CD4-positive, alpha-beta memory T cell (primary cell): ENCODE results near the gene SLK. TPM values are rescaled to one million over a fixed set of nuclear protein-coding genes. Genes with fewer than 3 reads are reported as not detected.

ENCODE experiments used
- CTCF ChIA-PET: fragments of 350-600 bp; sonication (Branson Sonifier 250); formaldehyde crosslinking; loops from one replicate; lab custom pipeline; 2021; ENCODE audit warnings: inconsistent platforms; ENCODE audit not compliant: partially characterized antibody; lab: Charles Lee
- POLR2A ChIA-PET: fragments of 350-600 bp; sonication (Branson Sonifier 250); formaldehyde crosslinking; loops from one replicate; lab custom pipeline; 2021; ENCODE audit not compliant: partially characterized antibody; lab: Charles Lee
- DNase-seq, 5 donors: peaks; one replicate each; pipeline versions ENCODE4 v3.0.0 to v3.0.0-alpha.2; 2020 to 2022; ENCODE audit warnings: mixed read lengths in 1 of 5
- H3K27ac ChIP-seq: one replicate; pipeline ENCODE4 v1.7.0; 2013; ENCODE audit warnings: low read depth, low read length
- H3K27me3 ChIP-seq: 2 replicates; pipeline ENCODE4 v1.7.0; 2013; ENCODE audit warnings: mild to moderate bottlenecking, low read length, moderate library complexity; ENCODE audit not compliant: insufficient read depth
- H3K36me3 ChIP-seq: 2 replicates; pipeline ENCODE4 v1.7.0; 2013; ENCODE audit warnings: mild to moderate bottlenecking, low read length, moderate library complexity; ENCODE audit not compliant: insufficient read depth
- H3K4me1 ChIP-seq: 2 replicates; pipeline ENCODE4 v1.7.0; 2013; ENCODE audit warnings: mild to moderate bottlenecking, low read length, moderate library complexity; ENCODE audit not compliant: insufficient read depth
- H3K4me3 ChIP-seq, 2 donors: one replicate each; pipeline ENCODE4 v1.7.0; 2013; ENCODE audit warnings: low read length in 2 of 2, mild to moderate bottlenecking in 1 of 2
- H3K9me3 ChIP-seq, 2 donors: one replicate each; pipeline ENCODE4 v1.7.0; 2013; ENCODE audit warnings: low read length in 2 of 2, control low read depth in 1 of 2; ENCODE audit not compliant: control insufficient read depth in 1 of 2
- H3K27ac Mint-ChIP-seq, 7 donors: one replicate each; pipeline ENCODE4 v1.8.0; 2020 to 2021; ENCODE audit warnings: mixed read lengths in 7 of 7, mild to moderate bottlenecking in 6 of 7, inconsistent platforms in 3 of 7, moderate library complexity in 3 of 7
- H3K27me3 Mint-ChIP-seq, 2 donors: one replicate each; pipeline ENCODE4 v1.8.0; 2020 to 2021; ENCODE audit warnings: mixed read lengths in 2 of 2
- H3K36me3 Mint-ChIP-seq, 2 donors: one replicate each; pipeline ENCODE4 v1.8.0; 2020 to 2021; ENCODE audit warnings: mixed read lengths in 2 of 2, inconsistent platforms in 1 of 2, mild to moderate bottlenecking in 1 of 2
- H3K4me1 Mint-ChIP-seq, 4 donors: one replicate each; pipeline ENCODE4 v1.8.0; 2020 to 2021; ENCODE audit warnings: mixed read lengths in 4 of 4, mild to moderate bottlenecking in 1 of 4
- H3K4me3 Mint-ChIP-seq, 8 donors: one replicate each; pipeline ENCODE4 v1.8.0; 2020 to 2021; ENCODE audit warnings: mixed read lengths in 8 of 8, mild to moderate bottlenecking in 7 of 8, moderate library complexity in 6 of 8, inconsistent platforms in 3 of 8
- H3K9me3 Mint-ChIP-seq, 8 donors: one replicate each; pipeline ENCODE4 v1.8.0; 2020 to 2021; ENCODE audit warnings: mixed read lengths in 8 of 8, mild to moderate bottlenecking in 5 of 8, inconsistent platforms in 3 of 8, moderate library complexity in 1 of 8
- intact Hi-C: fragments of 100-400 bp; cut with micrococcal nuclease; formaldehyde crosslinking; loops from one replicate; pipeline ENCODE4 v1.15.1; 2023
- polyA plus RNA-seq, 2 donors: library from polyadenylated mRNA; unstranded; fragments of 300-500 nt; fragmentation: Illumina TruSeq; gene quantifications; one replicate each; pipeline ENCODE4 v1.2.3, GENCODE V29; 2021
- total RNA-seq, 2 experiments: library from RNA; stranded (reverse); gene quantifications; one replicate each; pipeline ENCODE4 v1.2.3, GENCODE V29; 2021

SLK gene
- total and polyA plus RNA-seq, 4 experiments from 2014 or later = 1.6 to 31.1 (median 22.6) TPM

DNA sequence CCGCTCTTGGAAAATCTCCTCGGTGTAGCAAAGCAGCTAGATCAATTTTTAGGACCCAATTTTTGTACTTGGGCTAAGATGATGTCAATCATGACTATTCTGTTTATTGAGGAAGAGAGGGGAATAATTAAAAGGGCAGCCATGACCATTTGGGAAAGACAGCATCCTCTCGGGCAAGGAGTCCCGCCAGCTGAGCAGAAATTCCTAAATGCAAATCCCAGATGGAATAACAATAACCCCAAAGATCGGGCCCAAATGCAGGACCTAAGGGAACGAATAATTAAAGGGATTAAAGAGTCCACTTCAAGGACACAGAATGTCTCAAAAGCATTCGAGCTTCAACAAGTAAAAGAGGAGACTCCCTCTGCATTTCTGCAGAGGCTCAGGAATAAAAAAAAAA is 100.0 kb downstream of the SLK start:
- no peak overlapping the region for H3K27ac ChIP-seq
- ChIA-PET CTCF (interaction anchor here (0.6 to 1.1 kb wide), 3 partner anchors 10 to 178 kb away, joined by 3 to 6 read pairs (median 3); no protein-coding TSS in a partner anchor), POLR2A (no interaction called here)
- H3K9me3 ChIP-seq = no peaks in the 10 kb centered on the region
- intact Hi-C loops = no loop called here
- Mint-ChIP-seq H3K4me3 (no peak overlapping the region), H3K27me3 (no peaks in the 10 kb centered on the region), H3K36me3 (no peaks in the 10 kb centered on the region), H3K27ac (no peak overlapping the region), H3K9me3 (no peaks in the 10 kb centered on the region), H3K4me1 (peaks cover 0 to 1% (median 0%) of the 10 kb centered on the region in 4 donors)
- no peak for DNase-seq
- H3K4me3 ChIP-seq = no peak overlapping the region
- no peaks in the 10 kb centered on the region for H3K27me3 ChIP-seq
- no peaks in the 10 kb centered on the region for H3K4me1 ChIP-seq
- no peaks in the 10 kb centered on the region for H3K36me3 ChIP-seq

DNA sequence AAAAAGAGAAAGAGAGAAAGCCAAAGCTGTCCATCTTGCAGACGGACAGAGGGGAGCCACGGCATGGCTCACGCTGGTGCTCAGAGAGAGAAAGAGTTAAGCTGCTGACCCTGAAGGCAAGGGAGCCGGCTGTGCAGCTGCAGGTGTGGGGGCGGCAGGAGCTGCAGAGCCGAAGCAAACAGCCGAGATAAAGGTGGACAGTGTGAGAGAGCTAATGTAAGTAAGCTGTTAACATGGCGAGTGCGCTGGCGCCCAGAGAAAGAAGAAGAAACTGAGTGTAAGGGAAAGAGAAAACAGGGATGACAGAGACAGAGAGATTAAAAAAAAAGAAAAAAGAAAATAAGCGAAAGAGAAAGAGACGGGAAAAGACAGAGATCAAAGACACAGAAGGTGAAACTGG is 100.6 kb downstream of the SLK start:
- ChIA-PET POLR2A (no interaction called here), CTCF (interaction anchor here (0.6 kb wide), 1 partner anchor 10 kb away, joined by 3 read pairs; no protein-coding TSS in a partner anchor)
- H3K4me3 Mint-ChIP-seq = no peak overlapping the region
- H3K27me3 Mint-ChIP-seq = no peaks in the 10 kb centered on the region
- H3K9me3 Mint-ChIP-seq = no peaks in the 10 kb centered on the region
- intact Hi-C loops = no loop called here
- no peaks in the 10 kb centered on the region for H3K27me3 ChIP-seq
- peak overlapping the region in 1 of 7 donors; percentile 11 for H3K27ac Mint-ChIP-seq
- no peak for DNase-seq
- no peak overlapping the region for H3K27ac ChIP-seq
- no peaks in the 10 kb centered on the region for H3K9me3 ChIP-seq
- H3K36me3 Mint-ChIP-seq = no peaks in the 10 kb centered on the region
- peaks cover 0 to 1% (median under 1%) of the 10 kb centered on the region in 4 donors for H3K4me1 Mint-ChIP-seq
- no peak overlapping the region for H3K4me3 ChIP-seq
- no peaks in the 10 kb centered on the region for H3K36me3 ChIP-seq
- H3K4me1 ChIP-seq = no peaks in the 10 kb centered on the region

DNA sequence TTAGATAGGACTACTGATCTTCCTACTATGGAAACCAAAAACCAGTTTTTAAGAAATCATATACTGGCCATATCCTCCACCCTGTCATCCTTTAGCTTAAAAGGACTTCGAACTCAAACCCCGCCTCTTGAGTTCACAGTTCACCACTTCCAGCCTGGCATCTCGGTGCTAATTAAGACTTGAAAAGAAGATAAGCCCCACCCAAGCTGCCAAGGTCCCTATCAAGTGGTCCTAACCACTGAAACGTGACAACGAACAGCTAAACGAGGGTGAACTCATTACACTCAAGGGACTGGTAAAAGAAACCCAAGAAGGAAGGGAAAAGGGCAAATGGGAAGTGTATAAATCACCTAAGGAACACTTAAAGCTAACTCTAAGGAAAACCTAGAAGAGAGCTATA is 102.7 kb downstream of the SLK start:
- intact Hi-C loops = no loop called here

DNA sequence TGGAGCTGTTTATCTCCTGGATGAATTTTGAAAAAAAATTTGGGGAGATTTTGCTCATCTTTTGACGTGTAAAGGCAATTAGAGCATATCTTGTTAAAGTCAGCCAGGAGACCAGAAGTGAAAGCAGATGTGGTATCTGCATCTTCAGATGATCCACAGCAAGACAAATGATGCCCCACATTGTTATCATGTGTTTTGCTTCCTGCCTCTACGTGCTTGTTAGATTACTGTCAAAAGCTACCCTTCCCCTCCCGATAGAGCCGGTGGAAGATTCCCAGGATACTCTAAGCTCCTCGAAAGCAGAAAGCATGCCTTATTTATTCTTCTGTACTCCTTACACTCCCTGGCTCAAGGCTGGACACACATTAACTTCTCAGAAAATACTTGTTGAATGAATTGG is 105.8 kb downstream of the SLK start:
- H3K27ac Mint-ChIP-seq = peak overlapping the region in 1 of 7 donors; percentile 21
- Histone ChIP-seq H3K9me3 (no peaks in the 10 kb centered on the region), H3K4me3 (no peak overlapping the region), H3K27me3 (no peaks in the 10 kb centered on the region), H3K36me3 (no peaks in the 10 kb centered on the region), H3K27ac (no peak overlapping the region), H3K4me1 (no peaks in the 10 kb centered on the region)
- POLR2A ChIA-PET = no interaction called here
- CTCF ChIA-PET = interaction anchor here (1.0 to 2.0 kb wide), 4 partner anchors 8 to 185 kb away, joined by 3 to 6 read pairs (median 4); no protein-coding TSS in a partner anchor
- peaks cover 0 to 4% (median under 1%) of the 10 kb centered on the region in 4 donors for H3K4me1 Mint-ChIP-seq
- H3K27me3 Mint-ChIP-seq = no peaks in the 10 kb centered on the region
- no peaks in the 10 kb centered on the region for H3K36me3 Mint-ChIP-seq
- no peaks in the 10 kb centered on the region for H3K9me3 Mint-ChIP-seq
- no peak for DNase-seq
- no peak overlapping the region for H3K4me3 Mint-ChIP-seq
- intact Hi-C loops = no loop called here

More for the DNA sequence above, 102.7 kb downstream of the SLK start:
- H3K4me3 ChIP-seq = no peak overlapping the region
- Mint-ChIP-seq H3K36me3 (no peaks in the 10 kb centered on the region), H3K27ac (no peak overlapping the region), H3K27me3 (no peaks in the 10 kb centered on the region), H3K4me3 (no peak overlapping the region), H3K9me3 (no peaks in the 10 kb centered on the region), H3K4me1 (peaks cover 0 to 4% (median under 1%) of the 10 kb centered on the region in 4 donors)
- no peaks in the 10 kb centered on the region for H3K27me3 ChIP-seq
- no peaks in the 10 kb centered on the region for H3K4me1 ChIP-seq
- POLR2A ChIA-PET = no interaction called here
- H3K9me3 ChIP-seq = no peaks in the 10 kb centered on the region
- CTCF ChIA-PET = interaction anchor here (1.0 to 1.5 kb wide), 2 partner anchors 9 to 13 kb away, joined by 3 read pairs; no protein-coding TSS in a partner anchor
- H3K36me3 ChIP-seq = no peaks in the 10 kb centered on the region
- DNase-seq = no peak
- H3K27ac ChIP-seq = no peak overlapping the region

DNA sequence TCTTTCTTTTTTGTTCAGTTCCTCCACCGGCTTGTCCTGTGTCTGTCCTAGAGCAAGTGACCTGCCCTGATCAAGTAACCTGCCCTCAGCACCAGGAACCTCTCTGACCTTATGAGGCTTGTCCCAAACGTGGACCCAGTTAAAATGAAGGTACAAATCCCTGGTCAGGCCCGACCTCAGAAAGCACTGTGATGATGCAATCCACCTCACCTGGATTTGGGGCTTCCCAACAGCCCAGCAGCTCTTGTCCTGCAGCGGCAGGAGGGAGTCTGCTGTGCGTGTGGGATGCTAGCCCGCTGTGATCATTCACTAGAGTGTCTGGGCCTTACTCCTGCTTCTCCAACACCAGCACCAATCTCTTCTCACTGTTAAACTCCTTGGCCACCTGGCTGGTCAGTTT is 107.6 kb downstream of the SLK start:
- Mint-ChIP-seq H3K27ac (no peak overlapping the region), H3K4me1 (peaks cover 0 to 4% (median under 1%) of the 10 kb centered on the region in 4 donors), H3K9me3 (no peaks in the 10 kb centered on the region), H3K4me3 (no peak overlapping the region), H3K36me3 (no peaks in the 10 kb centered on the region), H3K27me3 (no peaks in the 10 kb centered on the region)
- Histone ChIP-seq H3K4me3 (no peak overlapping the region), H3K27me3 (no peaks in the 10 kb centered on the region), H3K27ac (no peak overlapping the region), H3K36me3 (no peaks in the 10 kb centered on the region), H3K4me1 (no peaks in the 10 kb centered on the region), H3K9me3 (no peaks in the 10 kb centered on the region)
- intact Hi-C loops = no loop called here
- ChIA-PET POLR2A (no interaction called here), CTCF (no interaction called here)
- DNase-seq = no peak

DNA sequence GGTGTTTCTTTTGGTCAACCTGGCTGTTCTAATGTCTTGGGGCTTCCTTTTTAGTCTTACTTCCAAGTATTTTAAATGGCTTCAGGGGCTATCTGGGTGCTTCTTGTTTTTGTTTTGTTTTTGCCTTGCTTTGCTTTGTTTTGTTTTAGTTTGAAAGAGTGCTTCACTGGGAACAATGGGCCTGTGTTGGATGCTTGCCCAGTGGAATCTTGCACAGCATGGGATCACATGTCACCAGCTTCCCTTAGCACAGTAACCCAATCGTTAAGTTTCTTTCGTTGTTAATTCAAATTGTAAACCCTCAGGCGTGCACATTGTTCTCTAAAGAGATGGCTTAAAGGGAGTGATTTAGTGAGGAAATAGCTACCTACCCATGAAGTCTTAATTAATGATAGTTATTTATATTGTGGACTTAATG is 109.8 kb downstream of the SLK start:
- no peaks in the 10 kb centered on the region for H3K27me3 ChIP-seq
- Mint-ChIP-seq H3K4me3 (no peak overlapping the region), H3K27ac (no peak overlapping the region), H3K9me3 (no peaks in the 10 kb centered on the region), H3K4me1 (peaks cover 0 to 4% (median under 1%) of the 10 kb centered on the region in 4 donors), H3K27me3 (no peaks in the 10 kb centered on the region), H3K36me3 (no peaks in the 10 kb centered on the region)
- no peaks in the 10 kb centered on the region for H3K9me3 ChIP-seq
- H3K27ac ChIP-seq = no peak overlapping the region
- ChIA-PET POLR2A (no interaction called here), CTCF (interaction anchor here (1.6 kb wide), 1 partner anchor 192 kb away, joined by 6 read pairs; no protein-coding TSS in a partner anchor)
- no peak for DNase-seq
- H3K4me1 ChIP-seq = no peaks in the 10 kb centered on the region
- intact Hi-C loops = no loop called here
- H3K4me3 ChIP-seq = no peak overlapping the region
- no peaks in the 10 kb centered on the region for H3K36me3 ChIP-seq

DNA sequence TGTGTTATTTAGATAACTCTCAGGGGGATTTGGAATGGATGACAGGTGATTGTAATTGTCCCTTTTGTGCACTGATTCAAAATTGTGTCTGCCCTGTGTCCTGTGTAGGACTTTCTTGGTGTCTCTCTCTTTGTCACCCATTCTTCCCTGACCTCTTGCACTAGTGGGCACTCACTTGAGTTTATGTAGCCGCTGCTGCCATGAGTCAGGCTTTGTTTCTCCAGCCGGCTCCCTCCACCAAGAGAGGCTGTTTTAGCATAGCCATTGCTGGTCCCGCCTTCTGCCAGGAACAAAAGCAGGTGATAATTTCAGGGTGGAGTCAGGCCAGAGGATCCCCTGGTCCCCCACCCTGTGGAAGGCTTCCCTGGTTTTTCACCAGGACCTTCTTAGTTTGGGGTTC is 110.3 kb downstream of the SLK start:
- Histone ChIP-seq H3K4me3 (no peak overlapping the region), H3K27me3 (no peaks in the 10 kb centered on the region), H3K9me3 (no peaks in the 10 kb centered on the region), H3K27ac (no peak overlapping the region), H3K36me3 (no peaks in the 10 kb centered on the region), H3K4me1 (no peaks in the 10 kb centered on the region)
- Mint-ChIP-seq H3K4me1 (peaks cover 0 to 4% (median 0%) of the 10 kb centered on the region in 4 donors), H3K27ac (no peak overlapping the region), H3K9me3 (no peaks in the 10 kb centered on the region), H3K36me3 (no peaks in the 10 kb centered on the region), H3K27me3 (no peaks in the 10 kb centered on the region), H3K4me3 (no peak overlapping the region)
- no peak for DNase-seq
- intact Hi-C loops = no loop called here
- POLR2A ChIA-PET = no interaction called here
- CTCF ChIA-PET = interaction anchor here (0.6 to 1.6 kb wide), 2 partner anchors 10 to 192 kb away, joined by 3 to 6 read pairs; no protein-coding TSS in a partner anchor
